Upper lobe of left lung (tissue), 4 donors: ENCODE measurements around the gene SMTNL2.

ENCODE experiments used
- EP300 ChIP-seq, 4 donors: sonication (generic); formaldehyde crosslinking; IDR thresholded peaks; one replicate each; pipeline ENCODE4 v1.5.1; 2017; ENCODE audit warnings: antibody characterized with exemption in 4 of 4, control low read depth in 2 of 4
- POLR2A ChIP-seq, 4 donors: fragments of 450-650 bp; IDR thresholded peaks; one replicate each; pipeline ENCODE4 v1.5.1; 2016 to 2017; ENCODE audit warnings: antibody characterized with exemption in 4 of 4, mild to moderate bottlenecking in 2 of 4
- POLR2AphosphoS5 ChIP-seq, 2 donors: sonication (generic); formaldehyde crosslinking; IDR thresholded peaks; one replicate each; pipeline ENCODE4 v1.5.1; 2017; ENCODE audit warnings: antibody characterized with exemption in 2 of 2

DNA sequence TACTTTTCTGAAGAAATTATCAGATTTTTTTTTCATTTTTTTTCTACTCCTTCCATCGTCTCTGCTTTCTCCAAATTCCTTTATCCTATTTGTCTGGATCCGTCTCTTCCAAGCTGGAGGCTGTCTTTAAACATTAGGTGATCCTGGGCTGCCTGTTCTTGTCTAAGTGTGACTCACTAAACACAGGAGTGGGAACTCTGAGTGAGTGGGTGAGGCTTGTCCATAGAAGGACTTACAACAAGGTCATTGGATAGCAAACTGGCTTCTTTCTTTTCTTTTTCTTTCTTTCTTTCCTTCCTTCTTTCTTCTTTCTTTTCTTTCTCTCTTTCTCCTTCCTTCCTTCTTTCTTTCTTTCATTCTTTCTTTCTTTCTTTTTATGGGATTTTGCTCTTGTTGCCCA lies 38.9 kb downstream of the SMTNL2 start:
- no peak for TF ChIP-seq EP300 (IDR thresholded peaks at IDR 0.05)
- no peak for TF ChIP-seq POLR2AphosphoS5 (IDR thresholded peaks at IDR 0.05)
- no peak for TF ChIP-seq POLR2A (IDR thresholded peaks at IDR 0.05)
